DOHH2 (cell line): ENCODE results near the gene HAPSTR1.

Experiments used
- EZH2phosphoT487 ChIP-seq: fragments of 200-600 bp; sonication (generic); IDR thresholded peaks from 2 replicates; pipeline ENCODE4 v1.6.1; 2017; ENCODE audit warnings: borderline replicate concordance, mild to moderate bottlenecking, antibody characterized with exemption, low read length, moderate library complexity, mixed read lengths
- TF ChIP-seq, protein P1 (sequence below): fragments of 200-600 bp; sonication (generic); IDR thresholded peaks from one replicate; pipeline ENCODE4 v1.5.1; 2014; ENCODE audit warnings: antibody characterized with exemption, mild to moderate bottlenecking, low read depth, low read length; ENCODE audit not compliant: poor library complexity, severe bottlenecking

DNA sequence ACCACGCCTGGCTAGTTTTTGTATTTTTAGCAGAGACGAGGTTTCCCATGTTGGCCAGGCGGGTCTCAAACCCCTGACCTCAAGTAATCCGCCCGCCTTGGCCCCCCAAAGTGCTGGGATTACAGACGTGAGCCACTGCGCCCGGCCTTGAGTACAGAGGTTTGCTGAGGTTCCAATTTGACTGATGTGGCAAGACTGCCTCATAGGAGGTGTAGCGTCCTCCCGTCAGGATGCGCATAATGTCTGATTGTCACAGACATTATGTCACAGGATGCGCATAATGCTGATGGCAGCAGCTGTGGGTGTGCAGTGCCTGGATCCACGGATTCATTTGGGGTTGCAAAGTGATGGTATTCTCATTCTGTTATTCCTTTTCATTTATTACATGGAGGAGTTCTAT is 45.2 kb downstream of the HAPSTR1 start:
- TF ChIP-seq, protein P1, sequence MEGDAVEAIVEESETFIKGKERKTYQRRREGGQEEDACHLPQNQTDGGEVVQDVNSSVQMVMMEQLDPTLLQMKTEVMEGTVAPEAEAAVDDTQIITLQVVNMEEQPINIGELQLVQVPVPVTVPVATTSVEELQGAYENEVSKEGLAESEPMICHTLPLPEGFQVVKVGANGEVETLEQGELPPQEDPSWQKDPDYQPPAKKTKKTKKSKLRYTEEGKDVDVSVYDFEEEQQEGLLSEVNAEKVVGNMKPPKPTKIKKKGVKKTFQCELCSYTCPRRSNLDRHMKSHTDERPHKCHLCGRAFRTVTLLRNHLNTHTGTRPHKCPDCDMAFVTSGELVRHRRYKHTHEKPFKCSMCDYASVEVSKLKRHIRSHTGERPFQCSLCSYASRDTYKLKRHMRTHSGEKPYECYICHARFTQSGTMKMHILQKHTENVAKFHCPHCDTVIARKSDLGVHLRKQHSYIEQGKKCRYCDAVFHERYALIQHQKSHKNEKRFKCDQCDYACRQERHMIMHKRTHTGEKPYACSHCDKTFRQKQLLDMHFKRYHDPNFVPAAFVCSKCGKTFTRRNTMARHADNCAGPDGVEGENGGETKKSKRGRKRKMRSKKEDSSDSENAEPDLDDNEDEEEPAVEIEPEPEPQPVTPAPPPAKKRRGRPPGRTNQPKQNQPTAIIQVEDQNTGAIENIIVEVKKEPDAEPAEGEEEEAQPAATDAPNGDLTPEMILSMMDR = no peak
- no peak for TF ChIP-seq EZH2phosphoT487
